Type B pancreatic cell (in vitro differentiated cells): ENCODE measurements around the gene INPP1. TPM values are rescaled to one million over a fixed set of nuclear protein-coding genes. Genes with fewer than 3 reads are reported as not detected.

Experiments used
- DNase-seq: peaks from one replicate; pipeline ENCODE4 v3.0.0; 2021; ENCODE audit warnings: mixed read lengths; ENCODE audit not compliant: unreplicated experiment; ENCODE audit errors: extremely low spot score
- H3K27ac Mint-ChIP-seq: 2 replicates; pipeline ENCODE4 v1.8.0; 2021; ENCODE audit warnings: mild to moderate bottlenecking, mixed read lengths
- H3K27me3 Mint-ChIP-seq: 2 replicates; pipeline ENCODE4 v1.8.0; 2021; ENCODE audit warnings: mixed read lengths
- H3K36me3 Mint-ChIP-seq: 2 replicates; pipeline ENCODE4 v1.8.0; 2021; ENCODE audit warnings: mixed read lengths
- H3K4me1 Mint-ChIP-seq: one replicate; pipeline ENCODE4 v1.8.0; 2021; ENCODE audit warnings: mixed read lengths; ENCODE audit not compliant: unreplicated experiment
- H3K4me3 Mint-ChIP-seq: 2 replicates; pipeline ENCODE4 v1.8.0; 2021; ENCODE audit warnings: mild to moderate bottlenecking, mixed read lengths
- H3K9me3 Mint-ChIP-seq: 2 replicates; pipeline ENCODE4 v1.8.0; 2021; ENCODE audit warnings: mixed read lengths
- CTCF ChIP-seq: fragments of 200-600 bp; sonication (generic); conservative IDR thresholded peaks from 2 replicates; pipeline ENCODE4 v1.5.0; 2021; ENCODE audit warnings: antibody characterized with exemption, mild to moderate bottlenecking
- total RNA-seq: library from RNA; stranded (reverse); gene quantifications from 2 replicates; pipeline ENCODE4 v1.2.1, GENCODE V29; 2021; ENCODE audit warnings: low replicate concordance

INPP1 gene
- total RNA-seq, 1 donor from 2014 or later, result 17.2 TPM

GRCh38 chr2:190360561-190360960 lies 17.2 kb downstream of the INPP1 start:
- Mint-ChIP-seq H3K4me1 (peaks cover 24% of the 10 kb centered on the region), H3K27me3 (no peaks in the 10 kb centered on the region), H3K27ac (no peak overlapping the region), H3K9me3 (no peaks in the 10 kb centered on the region), H3K4me3 (no peak overlapping the region), H3K36me3 (no peaks in the 10 kb centered on the region)
- no peak for DNase-seq
- no peak for TF ChIP-seq CTCF

GRCh38 chr2:190360965-190361364 lies 17.6 kb downstream of the INPP1 start:
- no peaks in the 10 kb centered on the region for H3K9me3 Mint-ChIP-seq
- no peak for TF ChIP-seq CTCF
- H3K27me3 Mint-ChIP-seq, result no peaks in the 10 kb centered on the region
- peaks cover 22% of the 10 kb centered on the region for H3K4me1 Mint-ChIP-seq
- H3K36me3 Mint-ChIP-seq, result no peaks in the 10 kb centered on the region
- no peak overlapping the region for H3K4me3 Mint-ChIP-seq
- DNase-seq, result no peak
- no peak overlapping the region for H3K27ac Mint-ChIP-seq

- no peak for DNase-seq
- H3K27me3 Mint-ChIP-seq, result no peaks in the 10 kb centered on the region
- H3K9me3 Mint-ChIP-seq, result no peaks in the 10 kb centered on the region
- H3K36me3 Mint-ChIP-seq, result no peaks in the 10 kb centered on the region
- peaks cover 16% of the 10 kb centered on the region for H3K4me1 Mint-ChIP-seq
- no peak for TF ChIP-seq CTCF
- H3K4me3 Mint-ChIP-seq, result no peak overlapping the region
- H3K27ac Mint-ChIP-seq, result no peak overlapping the region
Measured at GRCh38 chr2:190361572-190361971, 18.2 kb downstream of the INPP1 start.

GRCh38 chr2:190362894-190363293 lies 19.5 kb downstream of the INPP1 start:
- no peak for DNase-seq
- H3K27ac Mint-ChIP-seq, result no peak overlapping the region
- peaks cover 10% of the 10 kb centered on the region for H3K4me1 Mint-ChIP-seq
- no peak overlapping the region for H3K4me3 Mint-ChIP-seq
- TF ChIP-seq CTCF, result no peak
- no peaks in the 10 kb centered on the region for H3K9me3 Mint-ChIP-seq
- peaks cover 4% of the 10 kb centered on the region for H3K36me3 Mint-ChIP-seq
- no peaks in the 10 kb centered on the region for H3K27me3 Mint-ChIP-seq

- Mint-ChIP-seq H3K27ac (no peak overlapping the region), H3K27me3 (no peaks in the 10 kb centered on the region), H3K9me3 (no peaks in the 10 kb centered on the region), H3K4me1 (no peaks in the 10 kb centered on the region), H3K4me3 (no peak overlapping the region), H3K36me3 (peaks cover 10% of the 10 kb centered on the region)
- DNase-seq, result no peak
- TF ChIP-seq CTCF, result no peak
Measured at GRCh38 chr2:190365499-190366204, 22.3 kb downstream of the INPP1 start.
